SK-N-MC (cell line): ENCODE data around the gene TBC1D22A.

Experiments
- EZH2 ChIP-seq: fragments of 200-600 bp; sonication (generic); IDR thresholded peaks from one replicate; pipeline ENCODE4 v1.6.1; 2017; ENCODE audit warnings: antibody characterized with exemption
- FOXP2 ChIP-seq: optimal IDR thresholded peaks from 2 replicates; pipeline ENCODE3; 2011; ENCODE audit warnings: mild to moderate bottlenecking, moderate library complexity; ENCODE audit not compliant: insufficient read depth; ENCODE audit errors: extremely low read length, control extremely low read depth
- POLR2AphosphoS5 ChIP-seq: IDR thresholded peaks from 2 replicates; pipeline ENCODE4 v1.6.1; 2012; ENCODE audit warnings: mild to moderate bottlenecking, low read depth, low read length, borderline replicate concordance

DNA sequence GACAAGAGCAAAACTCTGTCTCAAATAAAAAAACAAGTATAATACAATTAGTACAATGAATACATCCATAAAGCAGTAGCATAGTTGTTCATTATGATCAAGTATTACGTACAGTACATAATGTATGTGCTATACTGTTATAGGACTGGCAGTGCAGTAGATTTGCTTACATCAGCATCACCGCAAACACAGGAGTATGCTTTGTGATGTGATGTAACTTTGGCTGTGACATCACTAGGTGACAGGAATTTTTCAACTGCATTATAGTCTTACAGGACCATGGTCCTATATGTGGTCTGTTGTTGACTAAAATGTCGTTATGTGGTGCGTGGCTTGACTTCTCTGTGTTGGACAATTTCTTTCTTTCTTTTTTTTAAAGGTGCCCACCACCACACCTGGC is 16.6 kb downstream of the TBC1D22A start:
- TF ChIP-seq POLR2AphosphoS5 (no peak), EZH2 (no peak), FOXP2 (no peak)
